GM19468 (cell line): Measurements from ENCODE around the gene TSPAN9.

Experiments
- ATAC-seq: cut with Tn5 transposase; IDR thresholded peaks from one replicate; pipeline ENCODE4 v1.9.1; 2021; ENCODE audit warnings: mild to moderate bottlenecking, moderate library complexity, moderate number of reproducible peaks; ENCODE audit not compliant: unreplicated experiment; ENCODE audit errors: extremely low read depth

Gene TSPAN9

DNA sequence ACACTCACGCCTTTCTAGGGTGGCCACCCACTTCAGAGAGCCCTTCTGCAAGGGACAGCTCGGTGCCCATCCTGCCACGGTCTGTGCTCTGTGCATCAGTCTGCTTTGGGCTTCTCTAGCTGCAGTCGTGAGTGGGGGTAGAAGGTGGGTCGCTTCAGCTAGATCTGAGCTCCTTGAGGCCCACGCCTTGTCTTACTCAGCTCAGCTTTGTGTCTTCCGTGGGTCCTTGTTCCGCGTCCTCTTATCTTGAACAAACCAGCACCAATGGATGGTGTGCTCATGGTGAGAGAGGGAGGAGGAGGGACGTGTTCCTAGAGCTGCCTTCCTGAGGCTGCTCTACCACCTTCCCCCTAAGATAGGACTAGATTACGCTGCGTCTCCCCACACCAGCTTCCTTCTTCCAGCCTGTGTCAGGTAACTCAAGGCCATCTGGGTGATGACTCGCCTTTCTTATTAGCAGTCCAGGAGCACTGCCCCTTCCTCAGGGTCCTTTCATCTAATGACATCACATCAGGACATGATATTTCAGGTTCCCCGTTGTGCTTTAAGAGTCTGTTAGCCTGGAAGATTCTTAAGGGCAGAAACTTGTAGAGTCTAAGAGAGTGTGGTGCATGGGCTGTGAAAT is 118.8 kb downstream of the TSPAN9 start:
- no peak for ATAC-seq

- ATAC-seq, result no peak
Observed at GRCh38 chr12:3196488-3196887, 119.3 kb downstream of the TSPAN9 start.

GRCh38 chr12:3197131-3197818 is 120.1 kb downstream of the TSPAN9 start:
- no peak for ATAC-seq

DNA sequence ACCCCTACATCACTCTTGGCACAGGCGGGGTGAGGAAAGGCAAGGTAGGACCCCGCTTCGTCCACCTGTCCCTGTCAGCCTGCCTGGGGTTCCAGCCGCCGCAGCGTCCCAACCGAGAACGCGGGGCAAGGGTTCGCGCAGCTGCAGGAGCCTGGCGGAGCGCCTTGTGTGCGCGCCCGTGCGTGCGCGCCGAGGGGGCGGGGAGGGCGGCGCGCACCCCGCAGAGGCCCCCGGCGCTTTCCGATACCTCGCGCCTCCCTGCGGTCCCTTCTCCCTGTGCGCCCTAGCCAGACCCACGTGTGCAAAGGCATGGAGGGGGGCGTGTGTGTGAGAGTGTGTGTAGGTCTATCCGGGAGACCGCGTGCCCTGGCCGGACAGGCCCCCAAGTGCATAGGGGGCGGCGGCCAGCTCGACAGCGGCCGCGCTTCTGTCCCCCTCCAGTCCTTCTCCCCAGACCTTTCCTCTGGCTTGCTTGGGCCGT is 122.4 kb downstream of the TSPAN9 start:
- no peak for ATAC-seq

DNA sequence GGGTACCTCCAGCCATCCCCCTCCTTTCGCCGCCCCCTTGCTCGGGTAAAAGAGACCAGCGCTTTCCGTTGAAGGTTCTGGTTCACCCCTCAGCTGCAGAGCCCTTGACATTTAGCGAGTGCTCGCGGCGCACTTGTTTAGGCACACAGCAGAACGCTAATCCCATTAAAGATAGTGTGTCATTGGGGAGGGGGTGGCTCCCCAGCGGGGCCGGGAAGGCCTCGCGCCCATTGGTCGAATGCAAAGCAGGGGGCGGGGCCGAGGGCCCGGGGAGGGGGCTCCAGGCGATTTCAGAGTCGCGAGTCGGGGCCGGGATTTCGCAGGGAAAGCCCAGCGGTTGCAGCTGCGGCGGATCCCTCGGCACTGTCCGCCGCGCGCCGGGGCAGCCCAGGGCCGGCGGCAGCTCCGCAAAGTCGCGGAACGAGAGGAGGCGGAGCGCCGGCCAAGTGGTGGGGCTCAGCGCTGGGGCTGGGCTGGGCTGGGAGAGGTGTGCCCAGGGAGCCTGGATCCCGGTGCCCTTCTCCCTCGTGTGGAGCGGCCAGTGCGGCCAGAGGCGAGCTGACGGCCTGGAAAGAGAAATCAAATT is 122.9 kb downstream of the TSPAN9 start:
- ATAC-seq, result no peak

DNA sequence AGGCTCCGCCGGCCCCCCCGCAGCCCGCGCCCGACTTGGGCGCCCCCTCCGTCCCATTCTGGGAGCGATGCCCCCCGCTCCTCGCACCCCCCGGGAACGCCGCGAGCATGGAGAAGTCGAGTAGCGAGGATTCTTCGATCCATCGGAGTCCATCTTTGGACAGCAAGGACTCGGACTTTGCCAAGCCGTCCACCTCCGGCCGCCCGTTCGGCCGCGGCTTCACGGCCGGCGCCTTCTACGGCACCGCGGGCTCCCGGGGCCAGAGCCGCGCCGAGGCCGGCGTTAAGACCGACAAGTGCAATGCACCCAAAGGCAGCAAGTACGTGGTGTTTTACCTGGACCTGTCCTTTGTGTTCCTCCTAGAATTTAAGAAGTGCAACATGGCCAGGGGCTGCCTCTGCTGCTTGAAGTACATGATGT is 123.6 kb downstream of the TSPAN9 start:
- ATAC-seq, result no peak

DNA sequence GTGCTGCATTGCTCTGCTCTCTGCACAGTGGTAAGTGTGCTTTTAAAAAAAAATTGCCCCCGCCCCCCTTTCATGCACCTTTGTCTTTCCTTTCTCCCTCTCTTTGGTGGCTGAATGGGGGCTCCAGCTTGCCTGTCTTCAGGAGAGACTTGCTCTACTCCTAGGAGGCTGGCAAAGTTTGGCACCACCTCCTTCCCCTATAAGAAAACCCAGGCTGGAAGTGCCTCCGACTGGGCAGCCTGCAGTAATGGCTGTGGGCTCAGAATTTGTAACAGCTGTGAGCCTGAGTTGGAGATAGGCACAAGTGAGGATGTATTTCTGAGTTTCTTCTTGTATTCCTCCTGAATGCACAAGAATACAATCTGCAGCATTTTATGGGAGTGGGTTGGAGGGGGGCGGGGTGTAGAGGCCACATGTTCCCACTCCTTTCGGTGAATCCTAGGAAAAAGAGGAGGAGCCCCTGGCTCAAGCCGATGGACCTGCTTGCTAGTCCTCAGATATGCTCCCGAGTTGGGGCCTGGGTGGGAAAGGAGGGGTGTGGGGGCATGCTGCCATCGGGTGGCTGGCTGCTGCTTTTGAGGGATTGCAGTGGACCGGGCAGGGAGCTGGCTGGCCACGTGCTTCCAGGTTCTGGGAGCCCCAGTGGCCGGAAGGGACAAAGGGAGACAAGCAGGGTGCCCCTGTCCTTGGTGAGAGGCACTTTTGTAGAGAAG is 124.3 kb downstream of the TSPAN9 start:
- ATAC-seq, result no peak

DNA sequence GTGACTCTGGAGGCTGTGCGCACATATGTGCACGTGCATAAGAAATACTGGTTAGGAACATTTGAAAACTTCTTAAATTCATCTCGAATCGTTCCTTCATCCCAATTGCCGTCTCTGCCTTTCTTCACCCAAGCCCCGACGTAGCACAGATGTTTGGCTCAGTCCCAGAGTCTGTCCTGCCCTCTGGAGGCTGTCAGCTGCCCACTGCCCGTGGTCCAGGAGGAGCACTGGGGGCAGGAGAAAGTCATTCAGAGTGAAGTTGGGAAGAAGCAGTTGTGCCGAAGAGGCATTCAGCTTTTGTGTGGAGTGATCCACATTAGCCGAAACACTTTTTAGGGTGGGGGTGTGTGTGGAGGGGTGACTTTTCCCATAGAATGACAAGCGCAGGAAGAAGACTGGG is 124.9 kb downstream of the TSPAN9 start:
- no peak for ATAC-seq

GRCh38 chr12:3202734-3203446 is 125.7 kb downstream of the TSPAN9 start:
- ATAC-seq, result no peak

- no peak for ATAC-seq
Observed at GRCh38 chr12:3203713-3204112, 126.5 kb downstream of the TSPAN9 start.

GRCh38 chr12:3204143-3204542 is 127.0 kb downstream of the TSPAN9 start:
- no peak for ATAC-seq

DNA sequence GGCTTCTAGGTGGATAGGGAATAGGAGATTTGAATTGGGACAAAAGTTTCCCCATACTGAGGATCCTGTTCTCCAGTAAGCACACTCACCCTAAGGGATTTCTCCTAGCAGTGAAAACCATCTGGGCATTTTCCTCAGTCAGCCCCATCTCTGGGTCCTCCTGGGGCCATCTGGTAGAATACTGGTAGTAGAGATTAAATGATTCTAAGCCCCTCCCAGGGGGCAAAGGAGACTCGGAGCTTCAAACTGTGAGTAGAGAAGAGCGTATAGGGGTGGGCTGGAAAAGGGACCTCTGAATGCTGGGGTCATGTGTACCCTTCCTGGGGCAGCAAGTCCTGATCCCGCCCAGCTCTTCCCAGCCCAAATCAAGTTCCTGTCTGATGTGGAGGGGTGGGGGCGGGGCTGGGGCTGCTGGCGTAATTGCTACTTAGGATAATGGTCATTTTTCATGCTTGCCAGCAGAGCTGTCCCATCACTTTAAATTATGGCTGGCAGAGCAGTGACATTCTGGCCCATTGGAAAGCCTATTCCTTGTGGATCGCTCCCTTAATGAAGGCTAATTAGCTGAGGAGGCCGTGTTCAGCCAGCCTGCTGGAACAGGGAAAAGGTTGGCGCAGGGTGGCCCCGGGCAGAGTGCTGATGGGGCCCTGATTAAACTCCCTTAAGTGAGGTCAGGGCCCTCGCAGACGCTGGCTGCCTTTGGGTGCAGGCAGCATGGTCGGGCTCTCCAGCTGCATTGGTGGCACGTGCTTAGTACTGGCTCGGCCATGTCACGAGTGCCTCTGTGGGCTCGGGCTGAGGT is 127.8 kb downstream of the TSPAN9 start:
- no peak for ATAC-seq

GRCh38 chr12:3205742-3206519 is 128.8 kb downstream of the TSPAN9 start:
- ATAC-seq, result no peak

- ATAC-seq, result no peak
Observed at GRCh38 chr12:3206536-3207072, 129.4 kb downstream of the TSPAN9 start.

GRCh38 chr12:3207175-3207574 is 130.0 kb downstream of the TSPAN9 start:
- ATAC-seq, result no peak

DNA sequence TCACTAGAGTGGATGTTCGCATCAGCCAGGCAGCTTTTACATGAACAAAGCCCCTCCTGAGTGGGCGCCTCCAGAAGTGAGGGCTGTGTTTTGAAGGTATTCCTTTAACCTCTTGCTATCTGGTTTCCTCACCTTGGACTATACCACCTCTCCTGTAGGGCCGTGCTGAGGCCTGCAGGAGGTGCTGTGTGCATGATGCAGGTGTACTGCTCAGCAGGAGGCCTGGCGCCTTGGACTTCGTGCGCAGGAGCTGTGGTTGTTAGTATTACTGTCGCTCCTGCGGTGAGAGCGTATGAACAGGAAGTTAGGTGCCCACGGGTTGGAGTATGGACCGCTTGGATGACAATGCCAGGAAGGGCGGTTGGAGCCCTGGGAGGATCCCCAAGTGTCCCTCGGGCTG is 130.7 kb downstream of the TSPAN9 start:
- no peak for ATAC-seq

GRCh38 chr12:3213188-3213587 is 136.0 kb downstream of the TSPAN9 start:
- no peak for ATAC-seq

DNA sequence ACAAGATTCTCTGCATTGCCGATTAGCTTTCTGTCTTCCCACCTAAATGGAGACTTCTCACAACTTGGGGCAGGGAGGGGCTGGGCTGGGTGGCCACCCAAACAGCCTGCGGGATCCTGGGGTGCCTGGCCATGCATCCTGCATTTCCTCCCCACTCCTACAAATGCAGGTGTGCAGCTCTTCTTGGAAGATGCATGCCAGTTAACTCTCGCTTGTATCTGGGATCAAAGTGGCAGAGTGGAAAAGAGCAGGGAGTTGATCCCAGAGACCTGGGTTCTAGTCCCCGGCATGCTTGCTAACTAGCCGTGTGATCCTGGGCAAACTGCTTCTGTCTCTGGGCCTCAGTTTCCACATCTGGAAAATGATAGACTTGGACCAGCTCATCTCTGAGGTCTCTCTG is 136.6 kb downstream of the TSPAN9 start:
- ATAC-seq, result no peak
